HG02642 (cell line): ENCODE measurements around the gene GALNT3.

Experiments used
- ATAC-seq: cut with Tn5 transposase; IDR thresholded peaks from one replicate; pipeline ENCODE4 v1.9.1; 2021; ENCODE audit warnings: mild to moderate bottlenecking; ENCODE audit not compliant: unreplicated experiment, poor library complexity

GALNT3 gene

GRCh38 chr2:165793779-165794535, at the start of gene GALNT3:
Gene GALNT3 (minus strand): TSS chr2:165794247. CDS start chr2:165770700, 23,547 bp downstream.
- ATAC-seq: peak; percentile 46

GRCh38 chr2:165843351-165843750, 49.3 kb upstream of the GALNT3 start:
- ATAC-seq: no peak

- no peak for ATAC-seq
Measured at GRCh38 chr2:165840333-165840958, 46.4 kb upstream of the GALNT3 start.

GRCh38 chr2:165839610-165840009, 45.6 kb upstream of the GALNT3 start:
- ATAC-seq: no peak

- ATAC-seq: no peak
Measured at GRCh38 chr2:165837122-165837521, 43.1 kb upstream of the GALNT3 start.

GRCh38 chr2:165835363-165835762, 41.3 kb upstream of the GALNT3 start:
- no peak for ATAC-seq

- no peak for ATAC-seq
Measured at GRCh38 chr2:165833156-165833555, 39.1 kb upstream of the GALNT3 start.

- no peak for ATAC-seq
Measured at GRCh38 chr2:165827921-165828276, 33.9 kb upstream of the GALNT3 start.

GRCh38 chr2:165827016-165827920, 33.2 kb upstream of the GALNT3 start:
- ATAC-seq: peak; percentile 70

- no peak for ATAC-seq
Measured at GRCh38 chr2:165825041-165825440, 31.0 kb upstream of the GALNT3 start.

GRCh38 chr2:165820296-165820695, 26.2 kb upstream of the GALNT3 start:
- no peak for ATAC-seq

GRCh38 chr2:165818920-165819319, 24.9 kb upstream of the GALNT3 start:
- no peak for ATAC-seq

GRCh38 chr2:165815299-165816141, 21.5 kb upstream of the GALNT3 start:
- peak; percentile 58 for ATAC-seq

- no peak for ATAC-seq
Measured at GRCh38 chr2:165814473-165814872, 20.4 kb upstream of the GALNT3 start.

GRCh38 chr2:165811592-165812370, 17.7 kb upstream of the GALNT3 start:
- no peak for ATAC-seq

GRCh38 chr2:165810418-165810817, 16.4 kb upstream of the GALNT3 start:
- ATAC-seq: no peak

GRCh38 chr2:165804719-165805118, 10.7 kb upstream of the GALNT3 start:
- no peak for ATAC-seq

GRCh38 chr2:165803123-165803760, 9.2 kb upstream of the GALNT3 start:
- no peak for ATAC-seq

GRCh38 chr2:165801176-165801575, 7.1 kb upstream of the GALNT3 start:
- ATAC-seq: no peak
